ENCODE measurements around the gene TMEM88. TPM values are rescaled to one million over a fixed set of nuclear protein-coding genes. Genes with fewer than 3 reads are reported as not detected.

The TMEM88 gene
- total RNA-seq, 2 donors from 2014 or later, result 16.8 to 26.8 TPM

GRCh38 chr17:7825206-7825990 lies 29.5 kb upstream of the TMEM88 start:
- H3K9me3 ChIP-seq (ENCODE audit: control insufficient read depth, low read length), result no peaks in the 10 kb centered on the region
- peaks cover 12% of the 10 kb centered on the region for H3K4me1 Mint-ChIP-seq
- H3K27ac Mint-ChIP-seq, result no peak overlapping the region
- no peak overlapping the region for H3K9ac ChIP-seq (ENCODE audit: extremely low read depth, low read length, poor library complexity, severe bottlenecking)
- H3K36me3 ChIP-seq (ENCODE audit: control insufficient read depth, insufficient read depth, low read length), result no peaks in the 10 kb centered on the region
- H3K27ac ChIP-seq (ENCODE audit: low read depth, low read length), result no peak overlapping the region
- no peak overlapping the region for H3K4me3 ChIP-seq (ENCODE audit: low read length)
- 71 to 75% methylated on average over 9 to 12 of the region's 12 CpGs for WGBS, 2 experiments (ENCODE audit: insufficient coverage in 1 of 2, insufficient read length in 1 of 2)
- peak; percentile 44 for TF ChIP-seq CTCF (conservative IDR thresholded peaks at IDR 0.05)
- peaks cover 18% of the 10 kb centered on the region for H3K27me3 ChIP-seq (ENCODE audit: control insufficient read depth, insufficient read depth, low read length, poor library complexity, severe bottlenecking)
- H3K4me1 ChIP-seq (ENCODE audit: control insufficient read depth, insufficient read depth, low read length), result no peaks in the 10 kb centered on the region
- no peaks in the 10 kb centered on the region for H3K9me3 Mint-ChIP-seq
- H3K36me3 Mint-ChIP-seq (ENCODE audit: low read depth), result no peaks in the 10 kb centered on the region
- no peak overlapping the region for H3K4me3 Mint-ChIP-seq
- DNase-seq, result peak; percentile 45
- H3K27me3 Mint-ChIP-seq (ENCODE audit: insufficient read depth), result peaks cover 66% of the 10 kb centered on the region

GRCh38 chr17:7830616-7831015 lies 24.2 kb upstream of the TMEM88 start:
- no peaks in the 10 kb centered on the region for H3K4me1 ChIP-seq (ENCODE audit: control insufficient read depth, insufficient read depth, low read length)
- H3K27ac ChIP-seq (ENCODE audit: low read depth, low read length), result no peak overlapping the region
- H3K4me1 Mint-ChIP-seq, result peaks cover 9% of the 10 kb centered on the region
- H3K27ac Mint-ChIP-seq, result no peak overlapping the region
- H3K4me3 ChIP-seq (ENCODE audit: low read length), result no peak overlapping the region
- H3K9me3 Mint-ChIP-seq, result no peaks in the 10 kb centered on the region
- H3K36me3 Mint-ChIP-seq (ENCODE audit: low read depth), result no peaks in the 10 kb centered on the region
- no peaks in the 10 kb centered on the region for H3K36me3 ChIP-seq (ENCODE audit: control insufficient read depth, insufficient read depth, low read length)
- peaks cover 46% of the 10 kb centered on the region for H3K27me3 ChIP-seq (ENCODE audit: control insufficient read depth, insufficient read depth, low read length, poor library complexity, severe bottlenecking)
- H3K9me3 ChIP-seq (ENCODE audit: control insufficient read depth, low read length), result no peaks in the 10 kb centered on the region
- H3K27me3 Mint-ChIP-seq (ENCODE audit: insufficient read depth), result peaks cover 66% of the 10 kb centered on the region
- 91 to 99% methylated on average over 6 to 8 of the region's 8 CpGs for WGBS, 2 experiments (ENCODE audit: insufficient coverage in 1 of 2, insufficient read length in 1 of 2)
- H3K9ac ChIP-seq (ENCODE audit: extremely low read depth, low read length, poor library complexity, severe bottlenecking), result no peak overlapping the region
- no peak for DNase-seq
- TF ChIP-seq CTCF (conservative IDR thresholded peaks at IDR 0.05), result no peak
- H3K4me3 Mint-ChIP-seq, result no peak overlapping the region

GRCh38 chr17:7831233-7831632 lies 23.6 kb upstream of the TMEM88 start:
- Mint-ChIP-seq H3K4me1 (peaks cover 8% of the 10 kb centered on the region), H3K27ac (no peak overlapping the region), H3K27me3 (ENCODE audit: insufficient read depth) (peaks cover 65% of the 10 kb centered on the region), H3K36me3 (ENCODE audit: low read depth) (no peaks in the 10 kb centered on the region), H3K4me3 (no peak overlapping the region), H3K9me3 (no peaks in the 10 kb centered on the region)
- no peaks in the 10 kb centered on the region for H3K36me3 ChIP-seq (ENCODE audit: control insufficient read depth, insufficient read depth, low read length)
- DNase-seq, result no peak
- no peak overlapping the region for H3K4me3 ChIP-seq (ENCODE audit: low read length)
- H3K4me1 ChIP-seq (ENCODE audit: control insufficient read depth, insufficient read depth, low read length), result no peaks in the 10 kb centered on the region
- H3K9me3 ChIP-seq (ENCODE audit: control insufficient read depth, low read length), result no peaks in the 10 kb centered on the region
- no peak overlapping the region for H3K9ac ChIP-seq (ENCODE audit: extremely low read depth, low read length, poor library complexity, severe bottlenecking)
- H3K27ac ChIP-seq (ENCODE audit: low read depth, low read length), result no peak overlapping the region
- peaks cover 46% of the 10 kb centered on the region for H3K27me3 ChIP-seq (ENCODE audit: control insufficient read depth, insufficient read depth, low read length, poor library complexity, severe bottlenecking)
- WGBS, 2 experiments (ENCODE audit: insufficient coverage in 1 of 2, insufficient read length in 1 of 2), result 81 to 96% methylated on average over 4 to 7 of the region's 7 CpGs
- no peak for TF ChIP-seq CTCF (conservative IDR thresholded peaks at IDR 0.05)
